GM18909 (cell line): ENCODE measurements around the gene LST1.

Source experiments
- ATAC-seq: cut with Tn5 transposase; IDR thresholded peaks from one replicate; pipeline ENCODE4 v1.9.1; 2021; ENCODE audit warnings: mild to moderate bottlenecking; ENCODE audit not compliant: unreplicated experiment, poor library complexity

LST1 gene

GRCh38 chr6:31634969-31635575, 49.0 kb downstream of the LST1 start:
- no peak for ATAC-seq

GRCh38 chr6:31636698-31637596, 50.9 kb downstream of the LST1 start:
- no peak for ATAC-seq
